Endothelial cell (in vitro differentiated cells): ENCODE data around the gene SLC26A4. TPM values are rescaled to one million over a fixed set of nuclear protein-coding genes. Genes with fewer than 3 reads are reported as not detected.

Experiments used
- DNase-seq: peaks from one replicate; pipeline ENCODE4 v3.0.0; 2021; ENCODE audit warnings: low spot score
- H3K27ac Mint-ChIP-seq: one replicate; pipeline ENCODE4 v1.8.0; 2021; ENCODE audit warnings: mixed read lengths, inconsistent platforms; ENCODE audit not compliant: unreplicated experiment
- H3K27me3 Mint-ChIP-seq: one replicate; pipeline ENCODE4 v1.8.0; 2021; ENCODE audit warnings: mild to moderate bottlenecking, moderate library complexity, mixed read lengths, inconsistent platforms; ENCODE audit not compliant: unreplicated experiment
- H3K36me3 Mint-ChIP-seq: one replicate; pipeline ENCODE4 v1.8.0; 2021; ENCODE audit warnings: mild to moderate bottlenecking, low read depth, mixed read lengths, inconsistent platforms; ENCODE audit not compliant: unreplicated experiment
- H3K4me1 Mint-ChIP-seq: one replicate; pipeline ENCODE4 v1.8.0; 2021; ENCODE audit warnings: mild to moderate bottlenecking, mixed read lengths, inconsistent platforms; ENCODE audit not compliant: unreplicated experiment
- H3K4me3 Mint-ChIP-seq: one replicate; pipeline ENCODE4 v1.8.0; 2021; ENCODE audit warnings: mild to moderate bottlenecking, mixed read lengths, inconsistent platforms; ENCODE audit not compliant: unreplicated experiment
- H3K9me3 Mint-ChIP-seq: one replicate; pipeline ENCODE4 v1.8.0; 2021; ENCODE audit warnings: mixed read lengths, inconsistent platforms; ENCODE audit not compliant: unreplicated experiment
- CTCF ChIP-seq: fragments of 200-600 bp; sonication (generic); IDR thresholded peaks from one replicate; pipeline ENCODE4 v1.5.0; 2021; ENCODE audit warnings: antibody characterized with exemption; ENCODE audit not compliant: unreplicated experiment
- total RNA-seq: library from RNA; stranded (reverse); fragmentation: NEBNext Ultra II Directional; extraction: Animal tissue kit (Norgen Biotek cat#: 25700); gene quantifications from one replicate; pipeline ENCODE4 v1.2.1, GENCODE V29; 2021; ENCODE audit not compliant: unreplicated experiment

Gene SLC26A4
- total RNA-seq, 1 donor from 2014 or later: 0.67 TPM

- H3K4me3 Mint-ChIP-seq: no peak overlapping the region
- DNase-seq: no peak
- no peak for TF ChIP-seq CTCF
- no peaks in the 10 kb centered on the region for H3K36me3 Mint-ChIP-seq
- H3K4me1 Mint-ChIP-seq: peaks cover 44% of the 10 kb centered on the region
- H3K27ac Mint-ChIP-seq: no peak overlapping the region
- H3K27me3 Mint-ChIP-seq: peaks cover 6% of the 10 kb centered on the region
- no peaks in the 10 kb centered on the region for H3K9me3 Mint-ChIP-seq
Measured at GRCh38 chr7:107691716-107692115, 31.1 kb downstream of the SLC26A4 start.

GRCh38 chr7:107692501-107692900 lies 31.9 kb downstream of the SLC26A4 start:
- DNase-seq: no peak
- Mint-ChIP-seq H3K4me1 (peaks cover 44% of the 10 kb centered on the region), H3K27me3 (peaks cover 6% of the 10 kb centered on the region), H3K36me3 (no peaks in the 10 kb centered on the region), H3K27ac (peak overlapping the region; percentile 16), H3K4me3 (peak overlapping the region; percentile 39), H3K9me3 (no peaks in the 10 kb centered on the region)
- no peak for TF ChIP-seq CTCF

- no peaks in the 10 kb centered on the region for H3K36me3 Mint-ChIP-seq
- H3K9me3 Mint-ChIP-seq: no peaks in the 10 kb centered on the region
- peaks cover 6% of the 10 kb centered on the region for H3K27me3 Mint-ChIP-seq
- peak overlapping the region; percentile 70 for H3K27ac Mint-ChIP-seq
- TF ChIP-seq CTCF: no peak
- peaks cover 44% of the 10 kb centered on the region for H3K4me1 Mint-ChIP-seq
- H3K4me3 Mint-ChIP-seq: no peak overlapping the region
- no peak for DNase-seq
Measured at GRCh38 chr7:107693396-107693795, 32.8 kb downstream of the SLC26A4 start.

GRCh38 chr7:107694386-107694785 lies 33.8 kb downstream of the SLC26A4 start:
- TF ChIP-seq CTCF: no peak
- Mint-ChIP-seq H3K4me1 (peaks cover 44% of the 10 kb centered on the region), H3K36me3 (no peaks in the 10 kb centered on the region), H3K9me3 (no peaks in the 10 kb centered on the region), H3K27me3 (peaks cover 6% of the 10 kb centered on the region), H3K4me3 (no peak overlapping the region), H3K27ac (peak overlapping the region; percentile 25)
- DNase-seq: no peak

GRCh38 chr7:107696330-107696946 lies 35.8 kb downstream of the SLC26A4 start:
- H3K4me3 Mint-ChIP-seq: no peak overlapping the region
- DNase-seq: no peak
- H3K27me3 Mint-ChIP-seq: peaks cover 6% of the 10 kb centered on the region
- H3K4me1 Mint-ChIP-seq: peaks cover 32% of the 10 kb centered on the region
- H3K9me3 Mint-ChIP-seq: no peaks in the 10 kb centered on the region
- H3K27ac Mint-ChIP-seq: no peak overlapping the region
- no peaks in the 10 kb centered on the region for H3K36me3 Mint-ChIP-seq
- TF ChIP-seq CTCF: no peak
